Measurements from ENCODE around the gene NLGN1. TPM values are rescaled to one million over a fixed set of nuclear protein-coding genes. Genes with fewer than 3 reads are reported as not detected.

NLGN1 gene
- total RNA-seq, 3 donors from 2014 or later = 0.43 to 14.3 (median 2.0) TPM

DNA sequence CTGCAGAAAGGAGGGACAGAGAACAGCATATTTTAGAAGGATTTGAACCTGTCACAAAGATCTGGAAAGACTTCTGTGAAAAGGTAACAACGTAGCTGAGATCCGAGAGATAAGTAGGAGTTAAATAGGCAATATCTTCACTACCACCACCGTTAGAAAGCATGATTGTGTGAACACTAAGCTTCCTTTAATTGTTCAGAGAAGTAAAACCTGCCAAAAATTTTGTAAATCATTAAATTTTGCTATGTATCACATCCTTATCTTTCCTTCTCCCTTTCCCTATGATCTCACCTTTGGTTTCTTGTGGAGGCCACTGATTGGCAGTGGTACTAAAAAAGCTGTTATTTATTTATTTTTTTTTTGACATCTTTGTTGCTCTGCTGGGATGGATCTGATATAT is 346.9 kb downstream of the NLGN1 start:
- TF ChIP-seq, protein P1, sequence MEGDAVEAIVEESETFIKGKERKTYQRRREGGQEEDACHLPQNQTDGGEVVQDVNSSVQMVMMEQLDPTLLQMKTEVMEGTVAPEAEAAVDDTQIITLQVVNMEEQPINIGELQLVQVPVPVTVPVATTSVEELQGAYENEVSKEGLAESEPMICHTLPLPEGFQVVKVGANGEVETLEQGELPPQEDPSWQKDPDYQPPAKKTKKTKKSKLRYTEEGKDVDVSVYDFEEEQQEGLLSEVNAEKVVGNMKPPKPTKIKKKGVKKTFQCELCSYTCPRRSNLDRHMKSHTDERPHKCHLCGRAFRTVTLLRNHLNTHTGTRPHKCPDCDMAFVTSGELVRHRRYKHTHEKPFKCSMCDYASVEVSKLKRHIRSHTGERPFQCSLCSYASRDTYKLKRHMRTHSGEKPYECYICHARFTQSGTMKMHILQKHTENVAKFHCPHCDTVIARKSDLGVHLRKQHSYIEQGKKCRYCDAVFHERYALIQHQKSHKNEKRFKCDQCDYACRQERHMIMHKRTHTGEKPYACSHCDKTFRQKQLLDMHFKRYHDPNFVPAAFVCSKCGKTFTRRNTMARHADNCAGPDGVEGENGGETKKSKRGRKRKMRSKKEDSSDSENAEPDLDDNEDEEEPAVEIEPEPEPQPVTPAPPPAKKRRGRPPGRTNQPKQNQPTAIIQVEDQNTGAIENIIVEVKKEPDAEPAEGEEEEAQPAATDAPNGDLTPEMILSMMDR (IDR thresholded peaks at IDR 0.05) = no peak
- DNase-seq (no peak), ATAC-seq (no peak)
- Histone ChIP-seq H3K36me3 (ENCODE audit: low read depth) (no peaks in the 10 kb centered on the region), H3K4me3 (no peak overlapping the region), H3K9me3 (no peaks in the 10 kb centered on the region), H3K4me1 (ENCODE audit: low read depth) (no peaks in the 10 kb centered on the region)
- intact Hi-C loops (cut with DNase I, micrococcal nuclease) = no loop called here

DNA sequence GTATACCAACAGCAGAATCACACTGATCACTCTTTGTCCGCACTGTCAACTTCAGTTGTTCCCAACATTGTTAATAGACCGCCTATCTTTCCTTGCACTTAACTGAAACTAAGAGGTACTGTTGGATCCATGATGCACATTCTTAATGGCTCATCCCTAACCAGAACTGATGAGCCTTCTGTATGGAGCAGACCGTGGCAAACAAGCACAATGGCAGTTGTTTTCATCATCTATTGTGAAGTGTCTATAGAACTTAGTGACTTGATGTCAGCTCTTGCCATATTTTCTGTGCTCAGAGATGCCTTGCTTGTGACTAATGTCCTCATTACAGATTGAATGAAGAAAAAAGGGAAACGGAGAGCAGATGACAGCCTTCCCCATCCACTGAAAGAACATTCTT is 347.4 kb downstream of the NLGN1 start:
- DNase-seq (no peak), ATAC-seq (no peak)
- Histone ChIP-seq H3K9me3 (no peaks in the 10 kb centered on the region), H3K4me3 (no peak overlapping the region), H3K4me1 (ENCODE audit: low read depth) (no peaks in the 10 kb centered on the region), H3K36me3 (ENCODE audit: low read depth) (no peaks in the 10 kb centered on the region)
- intact Hi-C loops (cut with DNase I, micrococcal nuclease) = no loop called here
- TF ChIP-seq, protein P1 (IDR thresholded peaks at IDR 0.05) = no peak

DNA sequence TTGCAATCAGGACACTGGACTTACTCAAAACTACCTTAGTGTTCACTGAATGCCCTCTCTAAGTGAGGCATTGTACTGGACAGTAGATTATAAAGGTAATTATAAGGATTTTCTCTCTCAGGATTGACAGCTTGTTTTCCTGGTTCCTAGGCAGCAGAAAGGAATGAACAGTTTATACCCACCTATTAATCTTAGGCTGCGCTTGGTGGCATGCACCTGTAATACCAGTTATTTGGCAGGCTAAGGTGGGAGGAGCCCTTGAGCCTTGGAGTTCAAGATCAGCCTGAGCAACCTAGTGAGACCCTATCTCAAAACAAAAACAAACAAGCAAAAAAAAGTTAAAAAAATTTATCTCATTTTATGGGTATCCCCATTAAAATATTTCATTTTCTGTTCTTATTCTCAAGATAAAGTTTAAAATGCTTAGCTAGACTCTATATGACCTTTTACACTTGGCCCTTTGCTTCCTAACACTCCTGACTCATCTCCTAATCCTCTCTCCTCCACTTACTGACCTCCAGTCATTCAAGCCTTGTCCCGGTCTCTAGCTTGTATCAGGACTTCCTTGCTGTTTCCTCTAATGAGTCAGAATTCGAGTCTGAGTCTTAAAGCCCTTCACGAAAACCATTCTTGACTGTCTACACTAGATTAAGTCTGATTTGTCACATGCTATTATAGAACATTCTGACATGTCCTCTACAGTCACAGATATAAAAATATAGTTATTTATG is 348.6 kb downstream of the NLGN1 start:
- intact Hi-C loops (cut with DNase I, micrococcal nuclease) = no loop called here
- DNase-seq (no peak), ATAC-seq (no peak)
- TF ChIP-seq, protein P1 (IDR thresholded peaks at IDR 0.05) = no peak
- H3K9me3 ChIP-seq = no peaks in the 10 kb centered on the region
- H3K4me1 ChIP-seq (ENCODE audit: low read depth) = no peaks in the 10 kb centered on the region
- no peaks in the 10 kb centered on the region for H3K36me3 ChIP-seq (ENCODE audit: low read depth)
- no peak overlapping the region for H3K4me3 ChIP-seq

DNA sequence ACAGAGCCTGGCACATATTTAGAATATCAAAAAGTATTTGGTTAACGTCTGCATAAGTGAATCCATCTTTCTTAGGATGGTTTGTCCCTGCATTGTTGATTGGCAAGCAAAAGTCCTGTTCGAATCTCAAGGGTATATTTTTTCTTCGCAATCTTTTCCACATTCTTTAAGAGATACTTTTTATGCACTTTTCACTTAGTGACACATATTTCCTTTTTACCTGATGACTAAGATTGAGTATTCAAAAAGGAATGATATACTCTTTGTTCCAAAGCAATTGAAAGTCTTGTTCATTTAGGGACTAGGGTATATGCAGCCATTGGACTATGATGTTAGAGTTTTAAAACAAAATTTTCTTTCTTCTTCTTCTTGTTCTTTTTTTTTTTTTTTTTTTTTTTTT is 349.9 kb downstream of the NLGN1 start:
- no peak overlapping the region for H3K4me3 ChIP-seq
- H3K36me3 ChIP-seq (ENCODE audit: low read depth) = no peaks in the 10 kb centered on the region
- H3K4me1 ChIP-seq (ENCODE audit: low read depth) = no peaks in the 10 kb centered on the region
- no peak for DNase-seq
- intact Hi-C loops (cut with DNase I, micrococcal nuclease) = no loop called here
- no peaks in the 10 kb centered on the region for H3K9me3 ChIP-seq
- TF ChIP-seq, protein P1 (IDR thresholded peaks at IDR 0.05) = no peak
- ATAC-seq = no peak

DNA sequence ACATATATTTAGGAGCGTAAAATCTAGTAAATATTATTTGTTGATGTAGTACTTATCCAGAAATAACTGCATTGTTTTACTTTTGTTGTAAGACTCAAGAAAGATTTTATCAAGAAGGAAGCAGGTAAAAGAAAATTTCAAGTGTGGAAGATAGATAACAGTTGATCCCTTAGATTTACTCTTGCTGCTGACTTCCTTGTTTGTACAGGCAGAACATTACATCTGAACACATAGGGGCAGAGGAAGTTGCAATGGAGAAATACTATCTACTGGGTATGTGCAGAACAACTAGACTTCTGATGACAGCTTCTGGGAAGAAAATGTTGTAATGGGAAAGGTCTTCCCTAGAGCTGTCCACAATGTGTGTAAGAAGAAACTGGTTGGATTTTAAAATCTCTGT is 350.6 kb downstream of the NLGN1 start:
- no peak overlapping the region for H3K4me3 ChIP-seq
- intact Hi-C loops (cut with DNase I, micrococcal nuclease) = no loop called here
- no peaks in the 10 kb centered on the region for H3K9me3 ChIP-seq
- no peaks in the 10 kb centered on the region for H3K4me1 ChIP-seq (ENCODE audit: low read depth)
- no peaks in the 10 kb centered on the region for H3K36me3 ChIP-seq (ENCODE audit: low read depth)
- no peak for ATAC-seq
- DNase-seq = no peak
- TF ChIP-seq, protein P1 (IDR thresholded peaks at IDR 0.05) = no peak

DNA sequence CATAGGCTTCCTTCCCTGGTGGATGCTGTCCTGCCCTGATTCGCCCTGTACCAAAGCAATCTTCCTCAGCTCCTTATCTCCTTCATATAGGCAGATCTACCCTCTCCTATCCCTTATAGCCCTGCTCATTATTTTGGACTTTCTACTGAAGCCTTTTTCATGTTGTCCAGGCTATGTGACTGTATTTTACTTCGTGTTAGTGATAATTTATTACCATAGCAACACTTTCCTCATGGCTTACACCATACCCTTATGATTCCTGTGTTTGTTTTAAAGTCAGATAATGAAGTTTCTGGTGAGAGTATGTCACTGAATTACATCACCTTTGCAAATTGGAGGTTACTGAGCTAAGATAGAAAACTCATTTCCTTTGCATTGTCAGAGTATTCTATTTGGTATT is 352.6 kb downstream of the NLGN1 start:
- ATAC-seq (no peak), DNase-seq (no peak)
- Histone ChIP-seq H3K4me3 (no peak overlapping the region), H3K36me3 (ENCODE audit: low read depth) (no peaks in the 10 kb centered on the region), H3K9me3 (no peaks in the 10 kb centered on the region), H3K4me1 (ENCODE audit: low read depth) (no peaks in the 10 kb centered on the region)
- TF ChIP-seq, protein P1 (IDR thresholded peaks at IDR 0.05) = no peak
- intact Hi-C loops (cut with DNase I, micrococcal nuclease) = no loop called here
